ENCODE measurements around the gene EFHC1. TPM values are rescaled to one million over a fixed set of nuclear protein-coding genes. Genes with fewer than 3 reads are reported as not detected.
A peak's percentile ranks its signal among the peaks of the same experiment; 100 is the strongest.

The EFHC1 gene
- total and polyA plus RNA-seq, 2 donors from 2014 or later: 25.4 to 33.9 TPM

- DNase-seq (no peak), FAIRE-seq (no peak)
- intact Hi-C loops (cut with DNase I): loop anchor here (5.0 kb wide), 1 partner anchor 181 kb away; no protein-coding TSS in a partner anchor
- Histone ChIP-seq H3K27ac (ENCODE audit: low read depth in 2 of 2, low read length in 2 of 2) (no peak overlapping the region), H3K36me3 (ENCODE audit: control insufficient read depth in 2 of 3, insufficient read depth in 3 of 3, low read length in 3 of 3) (no peaks in the 10 kb centered on the region), H3K9me3 (ENCODE audit: control insufficient read depth in 2 of 3, insufficient read depth in 1 of 3, low read length in 3 of 3) (no peaks in the 10 kb centered on the region), H3K27me3 (ENCODE audit: control insufficient read depth, insufficient read depth, low read length) (no peaks in the 10 kb centered on the region), H3K4me3 (ENCODE audit: low read length in 3 of 3) (no peak overlapping the region), H3K9ac (ENCODE audit: low read length in 3 of 3) (no peak overlapping the region), H3K4me1 (ENCODE audit: control insufficient read depth in 2 of 3, insufficient read depth in 2 of 3, low read depth in 1 of 3, low read length in 3 of 3) (peaks cover 0 to 4% (median 3%) of the 10 kb centered on the region in 3 donors)
- TF ChIP-seq CTCF (IDR thresholded peaks at IDR 0.05; ENCODE audit: borderline replicate concordance, extremely low read depth, insufficient read depth): no peak
Measured at GRCh38 chr6:52415917-52416628, 4.1 kb upstream of the EFHC1 start.

DNA sequence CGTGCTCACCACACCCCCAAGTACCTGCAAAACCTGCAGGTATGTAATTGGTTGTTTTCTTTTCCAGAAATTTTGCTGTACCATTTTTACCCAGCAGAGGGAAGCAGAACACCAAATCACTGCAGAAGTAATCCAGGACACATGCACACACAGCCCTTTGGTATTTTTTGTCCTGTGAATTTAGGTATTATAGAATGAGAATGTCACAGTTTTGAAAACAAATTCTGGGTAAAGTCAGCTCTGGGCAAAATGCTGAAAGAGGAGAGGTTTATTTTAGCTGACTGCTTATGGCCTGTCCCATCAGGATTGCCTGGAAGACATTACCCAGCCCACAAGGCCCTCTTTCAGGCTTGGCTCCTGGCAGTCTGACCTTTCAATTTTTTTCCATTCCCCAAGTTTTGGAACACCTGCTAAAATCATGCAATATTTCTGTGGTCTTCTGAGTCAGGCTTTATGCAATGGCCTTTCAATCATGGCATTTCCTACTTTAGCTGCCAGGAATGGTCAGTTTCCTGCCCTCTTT is 3.5 kb upstream of the EFHC1 start:
- no peak overlapping the region for H3K4me3 ChIP-seq (ENCODE audit: low read length in 3 of 3)
- no peaks in the 10 kb centered on the region for H3K27me3 ChIP-seq (ENCODE audit: control insufficient read depth, insufficient read depth, low read length)
- peak; percentile 94 for TF ChIP-seq CTCF (IDR thresholded peaks at IDR 0.05; ENCODE audit: borderline replicate concordance, extremely low read depth, insufficient read depth)
- peaks cover 0 to 4% (median 3%) of the 10 kb centered on the region in 3 donors for H3K4me1 ChIP-seq (ENCODE audit: control insufficient read depth in 2 of 3, insufficient read depth in 2 of 3, low read depth in 1 of 3, low read length in 3 of 3)
- no peaks in the 10 kb centered on the region for H3K9me3 ChIP-seq (ENCODE audit: control insufficient read depth in 2 of 3, insufficient read depth in 1 of 3, low read length in 3 of 3)
- intact Hi-C loops (cut with DNase I): loop anchor here (5.0 kb wide), 1 partner anchor 181 kb away; no protein-coding TSS in a partner anchor
- no peak for FAIRE-seq
- DNase-seq: peak in 3 of 5 donors; percentile 49 to 82 (median 82)
- no peak overlapping the region for H3K9ac ChIP-seq (ENCODE audit: low read length in 3 of 3)
- H3K36me3 ChIP-seq (ENCODE audit: control insufficient read depth in 2 of 3, insufficient read depth in 3 of 3, low read length in 3 of 3): no peaks in the 10 kb centered on the region
- H3K27ac ChIP-seq (ENCODE audit: low read depth in 2 of 2, low read length in 2 of 2): no peak overlapping the region

- no peaks in the 10 kb centered on the region for H3K36me3 ChIP-seq (ENCODE audit: control insufficient read depth in 2 of 3, insufficient read depth in 3 of 3, low read length in 3 of 3)
- no peak for TF ChIP-seq CTCF (IDR thresholded peaks at IDR 0.05; ENCODE audit: borderline replicate concordance, extremely low read depth, insufficient read depth)
- DNase-seq (no peak), FAIRE-seq (no peak)
- intact Hi-C loops (cut with DNase I): loop anchor here (5.0 kb wide), 1 partner anchor 180 kb away; no protein-coding TSS in a partner anchor
- H3K4me3 ChIP-seq (ENCODE audit: low read length in 3 of 3): no peak overlapping the region
- no peaks in the 10 kb centered on the region for H3K9me3 ChIP-seq (ENCODE audit: control insufficient read depth in 2 of 3, insufficient read depth in 1 of 3, low read length in 3 of 3)
- H3K27me3 ChIP-seq (ENCODE audit: control insufficient read depth, insufficient read depth, low read length): no peaks in the 10 kb centered on the region
- peaks cover 0 to 4% (median 3%) of the 10 kb centered on the region in 3 donors for H3K4me1 ChIP-seq (ENCODE audit: control insufficient read depth in 2 of 3, insufficient read depth in 2 of 3, low read depth in 1 of 3, low read length in 3 of 3)
- H3K9ac ChIP-seq (ENCODE audit: low read length in 3 of 3): no peak overlapping the region
- H3K27ac ChIP-seq (ENCODE audit: low read depth in 2 of 2, low read length in 2 of 2): no peak overlapping the region
Measured at GRCh38 chr6:52417675-52418111, 2.4 kb upstream of the EFHC1 start.

Data from kidney (tissue), 14 donors.